Activated T-cell treated with anti-CD3 and anti-CD28 coated beads for 1 hour (primary cell): ENCODE data around the gene TMIE.
"Not testable (repeated sequence)": the region's sequence is repeated elsewhere in the genome, so short reads cannot be mapped to it uniquely, and the experiment has no call there.

Experiments used
- DNase-seq: peaks from one replicate; pipeline ENCODE4 v3.0.0-alpha.2; 2020; ENCODE audit warnings: low read depth

The TMIE gene

DNA sequence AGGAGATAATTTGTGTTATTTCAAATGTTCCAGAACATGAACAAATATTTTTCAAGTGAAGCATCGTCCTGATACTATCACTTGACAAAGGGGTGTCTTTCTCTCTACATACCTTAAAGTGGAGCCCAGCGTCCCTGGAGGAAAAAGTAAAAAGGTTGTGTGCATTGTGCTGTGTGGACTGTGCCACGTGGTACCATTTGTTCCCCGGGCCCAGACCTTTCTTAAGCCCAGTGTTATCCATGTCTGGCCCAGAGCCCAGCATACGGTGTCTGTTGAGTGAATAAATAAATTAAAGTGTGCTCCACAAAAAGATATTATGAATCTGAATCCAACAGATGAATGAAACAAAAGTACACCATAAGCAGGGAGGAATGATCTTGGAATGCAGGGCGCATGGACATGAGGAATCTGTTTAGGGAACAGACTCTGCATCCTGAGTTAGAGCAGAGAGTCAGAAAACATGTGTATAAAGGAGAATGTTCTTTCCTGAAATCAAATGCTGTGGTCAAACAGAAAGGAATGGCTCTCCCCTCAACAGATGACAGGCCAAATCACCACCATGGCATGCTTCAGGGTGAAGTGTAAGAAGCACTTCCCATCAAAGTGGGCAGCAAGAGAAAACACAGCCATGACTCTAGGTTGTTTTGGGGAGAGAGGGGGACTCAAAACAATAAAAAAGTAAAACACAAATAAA lies 24.6 kb downstream of the TMIE start:
- no peak for DNase-seq

DNA sequence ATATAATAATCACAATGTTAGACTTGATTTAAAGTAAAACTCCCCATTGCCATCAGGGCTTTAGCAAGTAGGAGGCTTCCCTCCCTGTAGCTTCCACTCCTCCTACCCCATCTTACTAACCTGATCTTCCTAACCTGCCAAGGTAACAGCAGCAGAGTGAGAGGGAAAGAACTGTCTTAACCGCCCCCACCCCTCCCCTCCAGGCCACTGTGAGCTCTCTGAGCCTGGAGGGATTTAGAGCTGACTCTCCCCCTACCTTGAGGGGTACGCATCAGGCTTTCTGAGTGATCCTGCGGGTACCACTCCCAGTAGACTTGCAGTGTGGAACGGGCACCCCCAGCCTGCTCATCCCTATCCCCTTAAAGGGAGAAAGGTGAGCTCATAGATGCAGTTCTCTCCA lies 27.8 kb downstream of the TMIE start:
- DNase-seq = no peak

DNA sequence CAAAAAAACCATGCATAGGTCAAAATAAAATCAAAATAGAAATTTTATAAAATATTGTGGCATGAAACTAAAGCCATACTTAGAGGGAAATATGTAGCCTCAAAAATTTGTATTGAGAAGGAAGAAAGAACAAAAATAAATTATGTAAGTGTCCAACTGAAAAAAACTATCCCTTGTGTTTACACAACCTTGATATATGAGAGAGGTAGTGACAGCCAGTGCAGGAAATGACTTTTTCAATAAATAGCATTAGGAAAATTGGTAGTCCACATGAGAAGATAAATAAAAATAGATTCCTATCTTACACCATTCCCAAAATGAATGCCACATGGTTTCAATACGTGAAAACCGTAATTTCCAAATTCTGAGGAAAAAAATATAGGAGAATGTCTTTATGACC lies 29.6 kb downstream of the TMIE start:
- no peak for DNase-seq

DNA sequence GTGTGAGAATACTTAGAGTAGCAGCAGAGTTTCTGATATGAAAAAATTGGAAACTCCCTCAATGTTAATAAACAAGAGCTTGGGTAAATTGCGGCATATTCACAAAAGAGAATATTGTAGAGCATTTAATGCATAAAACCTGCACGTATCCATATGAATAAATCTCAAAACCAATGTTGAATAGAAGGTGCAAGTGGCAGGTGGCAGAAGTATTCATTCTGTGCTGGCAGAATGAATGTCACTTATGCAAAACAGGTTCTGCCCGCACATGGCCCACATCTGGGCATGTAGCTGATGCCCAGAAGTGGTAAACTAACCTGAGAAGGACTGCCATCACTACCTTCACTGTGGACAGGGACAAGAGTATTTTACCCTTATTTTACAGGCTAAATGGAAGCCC lies 30.6 kb downstream of the TMIE start:
- DNase-seq = no peak

- DNase-seq = no peak
These were observed 32.0 kb downstream of the TMIE start for GRCh38 chr3:46733026-46733800.

- DNase-seq = no peak
These were observed 33.6 kb downstream of the TMIE start for GRCh38 chr3:46734773-46735172.

DNA sequence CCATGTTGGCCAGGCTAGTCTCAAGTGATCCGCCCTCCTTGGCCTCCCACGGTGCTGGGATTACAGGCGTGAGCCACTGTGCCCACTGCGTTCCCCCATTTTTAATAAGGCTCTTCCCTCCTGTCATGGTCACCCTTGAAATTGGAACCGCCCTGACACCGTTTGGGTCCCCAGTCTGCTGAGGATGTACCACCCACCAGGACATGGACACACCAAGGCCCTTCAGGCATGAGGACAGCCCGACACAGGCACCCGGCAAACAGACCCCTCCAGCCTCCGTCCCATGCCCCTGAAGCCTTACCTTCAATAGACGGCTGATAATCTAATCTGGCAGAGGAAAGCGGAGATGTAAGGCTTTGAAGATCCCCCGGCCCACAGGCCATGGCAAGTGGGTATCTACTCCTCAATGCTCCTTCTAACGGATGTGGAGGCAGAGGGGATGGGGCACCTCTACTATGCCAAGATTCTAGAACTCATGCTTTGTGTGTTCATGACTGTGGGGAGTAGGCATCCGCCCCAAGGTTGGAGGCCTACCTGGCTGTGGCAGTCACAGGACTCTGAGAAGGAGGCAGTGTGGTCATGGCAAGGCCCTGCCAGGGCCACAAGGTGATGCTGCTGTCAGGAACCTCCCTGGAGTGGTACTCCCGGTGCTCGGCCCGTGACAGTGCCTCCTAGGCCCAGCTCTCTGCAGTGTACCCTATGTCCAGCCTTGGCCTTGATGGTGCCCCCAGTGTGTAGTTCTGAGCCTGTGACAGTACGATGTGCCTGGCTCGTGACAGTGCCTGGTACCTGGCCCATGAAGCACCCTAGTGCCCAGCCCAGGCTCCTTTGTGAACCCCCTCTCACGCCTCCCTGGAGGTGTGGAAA lies 35.0 kb downstream of the TMIE start:
- DNase-seq = no peak

- DNase-seq = no peak
These were observed 36.1 kb downstream of the TMIE start for GRCh38 chr3:46737329-46737731.

GRCh38 chr3:46739565-46739964 lies 38.4 kb downstream of the TMIE start:
- not testable (repeated sequence) for DNase-seq

GRCh38 chr3:46742992-46743585 lies 41.9 kb downstream of the TMIE start:
- no peak for DNase-seq

DNA sequence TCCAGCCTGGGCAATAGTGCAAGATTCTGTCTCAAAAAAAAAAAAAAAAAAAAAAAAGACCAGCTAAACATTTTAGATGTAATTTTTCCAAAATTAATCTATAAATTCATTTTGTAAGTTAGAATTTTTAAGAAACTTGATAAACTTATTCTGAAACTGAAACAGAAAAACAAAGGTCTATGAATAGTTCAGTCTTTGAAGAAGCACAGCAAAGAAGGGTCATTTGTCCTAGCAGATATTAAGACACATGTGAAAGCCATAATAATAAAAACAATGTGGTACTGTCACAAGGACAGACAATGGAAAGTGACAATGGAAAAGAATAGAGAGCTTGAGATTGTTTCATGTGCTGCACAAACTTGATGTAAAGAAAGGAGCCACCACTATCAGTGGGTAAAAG lies 45.5 kb downstream of the TMIE start:
- DNase-seq = no peak

GRCh38 chr3:46748170-46748569 lies 47.0 kb downstream of the TMIE start:
- no peak for DNase-seq

GRCh38 chr3:46749129-46749528 lies 47.9 kb downstream of the TMIE start:
- DNase-seq = no peak

GRCh38 chr3:46750555-46751038 lies 49.4 kb downstream of the TMIE start:
- DNase-seq = no peak

GRCh38 chr3:46753127-46753526 lies 51.9 kb downstream of the TMIE start:
- not testable (repeated sequence) for DNase-seq

GRCh38 chr3:46755646-46756045 lies 54.5 kb downstream of the TMIE start:
- DNase-seq = no peak

DNA sequence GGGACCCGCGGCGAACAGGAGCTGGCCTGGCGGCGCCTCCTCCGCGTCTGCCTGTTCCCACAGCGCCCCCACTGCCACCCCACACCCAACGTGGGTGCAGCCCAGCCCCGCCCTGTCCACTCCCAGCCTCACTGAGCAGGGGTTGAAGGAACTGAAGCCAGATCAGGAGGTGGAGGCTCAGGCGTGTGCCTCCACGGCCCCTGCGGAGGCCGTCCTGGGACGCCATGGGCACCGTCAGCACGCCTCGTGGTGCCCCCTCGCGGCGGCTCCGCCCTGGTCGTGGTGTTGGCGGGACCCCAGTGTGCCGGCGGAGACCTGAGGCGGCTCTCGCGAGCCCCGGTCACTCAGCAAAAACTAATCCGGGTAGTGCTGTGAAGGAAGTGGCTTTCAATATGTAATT lies 55.5 kb downstream of the TMIE start:
- no peak for DNase-seq

- no peak for DNase-seq
These were observed 58.3 kb downstream of the TMIE start for GRCh38 chr3:46759239-46760167.
